ENCODE measurements around the gene CHD1L.
"Not testable (repeated sequence)": the region's sequence is repeated elsewhere in the genome, so short reads cannot be mapped to it uniquely, and the experiment has no call there.

Gene CHD1L

GRCh38 chr1:147272042-147272441 is 29.6 kb downstream of the CHD1L start:
- no peak for DNase-seq

GRCh38 chr1:147273409-147274336 is 31.2 kb downstream of the CHD1L start:
- DNase-seq = peak; percentile 1

- DNase-seq = no peak
These were observed 39.5 kb downstream of the CHD1L start for GRCh38 chr1:147281950-147282349.

DNA sequence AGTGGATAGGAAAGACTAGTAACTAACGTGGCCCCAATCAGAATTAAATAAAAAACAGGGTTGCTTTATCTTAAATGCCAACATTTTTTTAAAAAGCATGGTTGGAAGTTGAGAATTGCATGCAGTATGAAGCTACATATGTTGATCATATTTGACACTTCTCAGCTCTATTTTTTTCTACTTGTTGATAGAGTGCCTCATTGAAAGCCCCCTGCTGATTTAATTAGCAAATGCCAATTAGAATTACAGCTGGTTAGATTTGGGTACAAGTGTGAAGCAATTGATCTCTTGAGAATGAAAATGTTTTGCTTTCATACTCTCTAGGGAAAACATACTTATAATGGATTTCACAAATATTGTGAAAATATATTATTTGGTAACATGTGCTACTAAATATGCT is 40.5 kb downstream of the CHD1L start:
- no peak for DNase-seq

- DNase-seq = no peak
These were observed 44.8 kb downstream of the CHD1L start for GRCh38 chr1:147287133-147287865.

DNA sequence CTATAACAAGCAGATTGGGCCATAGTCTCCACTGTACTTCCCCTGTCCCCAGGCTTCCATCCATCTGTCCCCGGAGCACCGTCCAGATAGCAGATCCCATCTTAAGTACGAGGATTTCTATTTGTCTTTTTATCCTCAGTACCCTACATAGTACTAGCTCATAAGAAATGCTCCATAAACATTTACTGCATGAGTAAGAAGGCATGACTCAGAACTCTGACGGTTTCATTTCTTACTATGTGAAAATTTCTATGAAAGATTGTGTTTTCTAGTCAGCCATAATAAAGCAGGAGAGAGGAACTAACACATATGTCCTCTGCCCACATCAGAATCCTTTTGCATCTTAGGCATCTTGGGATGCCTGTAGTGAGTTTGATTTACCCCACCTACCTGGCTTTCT is 49.5 kb downstream of the CHD1L start:
- no peak for DNase-seq

GRCh38 chr1:147292631-147293251 is 50.3 kb downstream of the CHD1L start:
- DNase-seq = no peak

GRCh38 chr1:147297438-147297837 is 55.0 kb downstream of the CHD1L start:
- DNase-seq = no peak

DNA sequence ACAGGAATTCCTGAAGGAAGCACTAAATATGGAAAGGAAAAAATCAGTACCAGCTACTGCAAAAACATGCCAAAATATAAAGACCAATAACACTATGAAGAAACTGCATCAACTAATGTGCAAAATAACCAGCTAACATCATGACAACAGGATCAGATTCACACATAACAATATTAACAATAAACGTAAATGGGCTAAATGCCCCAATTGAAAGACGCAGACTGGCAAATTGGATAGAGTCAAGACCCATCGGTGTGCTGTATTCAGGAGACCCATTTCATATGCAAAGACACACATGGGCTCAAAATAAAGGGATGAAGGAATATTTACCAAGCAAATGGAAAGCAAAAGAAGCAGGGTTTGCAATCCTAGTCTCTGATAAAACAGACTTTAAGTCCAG is 63.3 kb downstream of the CHD1L start:
- not testable (repeated sequence) for DNase-seq

- DNase-seq = no peak
These were observed 74.5 kb downstream of the CHD1L start for GRCh38 chr1:147316968-147317367.

DNA sequence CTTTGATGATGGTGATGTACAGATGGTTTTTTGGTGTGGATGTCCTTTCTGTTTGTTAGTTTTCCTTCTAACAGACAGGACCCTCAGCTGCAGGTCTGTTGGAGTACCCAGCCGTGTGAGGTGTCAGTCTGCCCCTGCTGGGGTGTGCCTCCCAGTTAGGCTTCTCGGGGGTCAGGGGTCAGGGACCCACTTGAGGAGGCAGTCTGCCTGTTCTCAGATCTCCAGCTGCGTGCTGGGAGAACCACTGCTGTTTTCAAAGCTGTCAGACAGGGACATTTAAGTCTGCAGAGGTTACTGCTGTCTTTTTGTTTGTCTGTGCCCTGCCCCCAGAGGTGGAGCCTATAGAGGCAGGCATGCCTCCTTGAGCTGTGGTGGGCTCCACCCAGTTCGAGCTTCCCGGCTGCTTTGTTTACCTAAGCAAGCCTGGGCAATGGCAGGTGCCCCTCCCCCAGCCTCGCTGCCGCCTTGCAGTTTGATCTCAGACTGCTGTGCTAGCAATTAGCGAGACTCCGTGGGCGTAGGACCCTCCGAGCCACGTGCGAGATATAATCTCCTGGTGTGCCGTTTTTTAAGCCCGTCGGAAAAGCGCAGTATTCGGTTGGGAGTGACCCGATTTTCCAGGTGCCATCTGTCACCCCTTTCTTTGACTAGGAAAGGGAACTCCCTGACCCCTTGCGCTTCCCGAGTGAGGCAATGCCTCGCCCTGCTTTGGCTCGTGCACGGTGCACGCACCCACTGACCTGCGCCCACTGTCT is 84.6 kb downstream of the CHD1L start:
- not testable (repeated sequence) for DNase-seq

DNA sequence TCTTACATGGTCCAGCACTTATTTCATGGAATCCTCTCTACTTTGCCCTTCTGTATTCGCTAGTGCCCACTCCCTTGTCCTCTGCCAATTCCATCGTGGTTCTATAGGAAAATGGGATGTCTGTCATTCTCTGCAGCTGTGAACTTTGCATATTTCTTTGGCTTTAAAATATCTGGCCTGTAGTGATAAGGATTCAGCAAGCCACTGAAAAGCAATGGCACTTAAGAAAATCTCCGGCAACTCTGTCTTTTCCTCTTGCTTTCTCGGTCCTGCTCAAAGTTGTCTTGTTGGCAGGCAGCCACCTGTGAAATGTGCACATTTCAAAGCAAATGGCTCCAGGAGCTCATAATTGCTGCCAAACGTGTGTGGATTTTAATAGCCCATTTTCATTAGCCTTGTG is 91.8 kb downstream of the CHD1L start:
- no peak for DNase-seq

- DNase-seq = no peak
These were observed 93.8 kb downstream of the CHD1L start for GRCh38 chr1:147336291-147336690.

DNA sequence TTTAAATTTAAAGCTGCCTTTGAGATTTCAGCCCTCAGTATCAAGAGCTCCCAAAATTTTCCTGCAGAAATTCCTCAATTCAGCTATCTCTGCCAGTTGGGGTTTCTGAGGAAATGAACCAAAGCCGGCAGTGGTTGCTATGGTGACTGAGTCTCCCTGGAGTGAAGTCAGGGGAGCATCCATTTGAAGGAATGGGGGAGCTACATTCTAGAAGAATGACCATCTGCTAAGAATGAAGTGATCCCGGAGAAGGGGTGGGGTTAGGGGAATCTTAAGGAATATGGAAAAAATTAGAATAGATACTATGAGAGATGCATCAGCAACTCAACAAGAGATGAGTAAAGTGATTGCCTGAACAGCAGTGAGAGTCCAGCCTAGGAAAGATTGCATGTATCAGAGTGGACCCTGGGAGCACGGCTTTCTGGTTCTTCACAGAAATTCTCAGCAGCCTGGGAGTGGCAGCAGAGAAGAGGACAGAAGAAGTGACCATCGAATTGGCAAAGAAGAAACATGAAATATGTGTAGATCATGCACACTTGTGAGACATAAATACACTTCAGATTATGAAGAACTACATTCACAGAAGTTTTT is 94.7 kb downstream of the CHD1L start:
- no peak for DNase-seq

- DNase-seq = no peak
These were observed 96.1 kb downstream of the CHD1L start for GRCh38 chr1:147338571-147338970.

GRCh38 chr1:147341246-147341645 is 98.8 kb downstream of the CHD1L start:
- DNase-seq = no peak
